Epithelial cell of esophagus (primary cell): Measurements from ENCODE around the gene TRIM32.

Experiments used
- DNase-seq: peaks from one replicate; pipeline ENCODE4 v3.0.0; 2010; ENCODE audit warnings: low read depth
- H3K4me3 ChIP-seq: 2 replicates; pipeline ENCODE4 v1.5.1; 2011; ENCODE audit warnings: mild to moderate bottlenecking, low read length, control low read depth
- CTCF ChIP-seq: IDR thresholded peaks from 2 replicates; pipeline ENCODE4 v1.5.1; 2011; ENCODE audit warnings: low read depth, mild to moderate bottlenecking, low read length, control low read depth, inconsistent platforms; ENCODE audit not compliant: insufficient read depth; ENCODE audit errors: missing control alignments

TRIM32 gene

GRCh38 chr9:116703634-116704033 is 16.5 kb downstream of the TRIM32 start:
- TF ChIP-seq CTCF, result no peak
- no peak overlapping the region for H3K4me3 ChIP-seq
- no peak for DNase-seq

GRCh38 chr9:116704470-116704869 is 17.4 kb downstream of the TRIM32 start:
- H3K4me3 ChIP-seq, result no peak overlapping the region
- TF ChIP-seq CTCF, result no peak

GRCh38 chr9:116705531-116705930 is 18.4 kb downstream of the TRIM32 start:
- no peak overlapping the region for H3K4me3 ChIP-seq
- DNase-seq, result no peak
- no peak for TF ChIP-seq CTCF

More at GRCh38 chr9:116704470-116704869, 17.4 kb downstream of the TRIM32 start:
- DNase-seq, result no peak

- no peak for TF ChIP-seq CTCF
- H3K4me3 ChIP-seq, result no peak overlapping the region
- DNase-seq, result no peak
These were observed 19.5 kb downstream of the TRIM32 start for GRCh38 chr9:116706310-116707290.

- TF ChIP-seq CTCF, result no peak
- H3K4me3 ChIP-seq, result no peak overlapping the region
- no peak for DNase-seq
These were observed 25.7 kb downstream of the TRIM32 start for GRCh38 chr9:116712781-116713180.

- DNase-seq, result no peak
- TF ChIP-seq CTCF, result no peak
These were observed 26.2 kb downstream of the TRIM32 start for GRCh38 chr9:116713271-116713670.

More at GRCh38 chr9:116713271-116713670, 26.2 kb downstream of the TRIM32 start:
- H3K4me3 ChIP-seq, result no peak overlapping the region
